Measurements from ENCODE around the gene GATB. TPM values are rescaled to one million over a fixed set of nuclear protein-coding genes. Genes with fewer than 3 reads are reported as not detected.
A peak's percentile ranks its signal among the peaks of the same experiment; 100 is the strongest.

The GATB gene
- total RNA-seq, 1 experiment from 2014 or later, result 29.6 TPM

DNA sequence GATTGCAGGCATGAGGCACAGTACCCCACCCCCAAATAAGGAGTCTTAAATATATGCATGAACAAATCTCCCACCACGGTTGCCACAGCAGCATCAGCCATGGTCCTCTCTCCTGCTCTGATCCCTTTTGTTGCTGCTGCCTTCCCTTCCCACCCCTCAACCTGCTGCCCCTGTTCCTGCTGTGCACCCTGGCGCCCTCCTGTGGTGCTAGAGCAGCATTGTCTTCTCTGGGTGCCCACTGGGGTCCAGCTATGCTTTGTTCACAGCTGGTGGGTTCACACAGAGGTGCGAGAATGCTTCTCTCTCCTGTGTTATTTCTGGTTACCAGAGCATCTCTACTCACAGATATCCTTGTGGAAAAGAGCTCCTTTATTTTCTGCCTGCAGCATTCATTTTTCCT is 116.2 kb downstream of the GATB start:
- POLR2A ChIA-PET, result interaction anchor here (0.6 kb wide), 1 partner anchor 9 kb away, joined by 3 read pairs; no protein-coding TSS in a partner anchor
- no TSS peak for BruUV-seq (replicated peaks)
- no peak overlapping the region for H3K4me3 Mint-ChIP-seq (ENCODE audit: unreplicated experiment)
- CTCF ChIA-PET, result interaction anchor here (0.7 kb wide), 1 partner anchor 155 kb away, joined by 3 read pairs; no protein-coding TSS in a partner anchor
- H3K27me3 Mint-ChIP-seq (ENCODE audit: insufficient read depth, unreplicated experiment), result no peaks in the 10 kb centered on the region
- Histone ChIP-seq H3K27me3 (replicated peaks; ENCODE audit: control insufficient read depth, insufficient read depth, low read length) (no peaks in the 10 kb centered on the region), H3K9me3 (no peaks in the 10 kb centered on the region), H3K4me3 (ENCODE audit: low read depth, low read length) (no peak overlapping the region), H3K36me3 (ENCODE audit: control insufficient read depth, insufficient read depth, low read length) (no peaks in the 10 kb centered on the region), H3K4me1 (no peaks in the 10 kb centered on the region)
- no peaks in the 10 kb centered on the region for H3K9me3 Mint-ChIP-seq (ENCODE audit: unreplicated experiment)
- no peaks in the 10 kb centered on the region for H3K4me1 Mint-ChIP-seq (ENCODE audit: low read depth, unreplicated experiment)
- TF ChIP-seq CTCF (IDR thresholded peaks at IDR 0.05; ENCODE audit: insufficient read depth in 1 of 2, low read depth in 1 of 2, low read length in 1 of 2, severe bottlenecking in 1 of 2, unreplicated experiment in 1 of 2), result peak; percentile 33 to 55
- no peak overlapping the region for H3K27ac Mint-ChIP-seq (ENCODE audit: unreplicated experiment)
- DNase-seq, result peak; percentile 48 to 49
- intact Hi-C loops (cut with micrococcal nuclease; ENCODE audit: unreplicated experiment), result loop anchor here (10.0 kb wide), 1 partner anchor 530 kb away; no protein-coding TSS in a partner anchor
- peaks cover 18% of the 10 kb centered on the region for H3K36me3 Mint-ChIP-seq (ENCODE audit: insufficient read depth, unreplicated experiment)

DNA sequence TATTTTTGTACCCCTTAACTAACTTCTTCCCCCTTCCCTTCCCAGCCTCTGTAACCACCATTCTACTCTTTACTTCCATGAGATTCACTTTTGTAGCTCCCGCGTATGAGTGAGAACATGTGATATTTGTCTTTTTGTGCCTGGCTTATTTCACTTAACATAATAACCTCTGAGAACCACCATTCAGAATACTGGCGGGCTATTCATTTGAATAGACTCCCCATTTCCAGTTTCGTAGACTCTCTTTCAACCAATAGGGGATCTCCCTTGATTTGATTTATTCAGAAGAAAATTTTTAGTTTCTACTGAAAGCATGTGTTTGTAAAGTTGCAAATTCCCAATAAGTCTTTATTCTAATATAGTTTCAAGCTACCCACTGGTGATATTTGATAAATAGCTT is 117.2 kb downstream of the GATB start:
- Histone ChIP-seq H3K4me3 (ENCODE audit: low read depth, low read length) (no peak overlapping the region), H3K4me1 (no peaks in the 10 kb centered on the region), H3K27me3 (replicated peaks; ENCODE audit: control insufficient read depth, insufficient read depth, low read length) (no peaks in the 10 kb centered on the region), H3K36me3 (ENCODE audit: control insufficient read depth, insufficient read depth, low read length) (no peaks in the 10 kb centered on the region), H3K9me3 (no peaks in the 10 kb centered on the region)
- no peak overlapping the region for H3K4me3 Mint-ChIP-seq (ENCODE audit: unreplicated experiment)
- DNase-seq, result no peak
- BruUV-seq (replicated peaks), result no TSS peak
- H3K9me3 Mint-ChIP-seq (ENCODE audit: unreplicated experiment), result no peaks in the 10 kb centered on the region
- ChIA-PET POLR2A (no interaction called here), CTCF (no interaction called here)
- H3K27me3 Mint-ChIP-seq (ENCODE audit: insufficient read depth, unreplicated experiment), result no peaks in the 10 kb centered on the region
- no peaks in the 10 kb centered on the region for H3K4me1 Mint-ChIP-seq (ENCODE audit: low read depth, unreplicated experiment)
- no peak for TF ChIP-seq CTCF (IDR thresholded peaks at IDR 0.05; ENCODE audit: insufficient read depth in 1 of 2, low read depth in 1 of 2, low read length in 1 of 2, severe bottlenecking in 1 of 2, unreplicated experiment in 1 of 2)
- intact Hi-C loops (cut with micrococcal nuclease; ENCODE audit: unreplicated experiment), result loop anchor here (10.0 kb wide), 1 partner anchor 529 kb away; no protein-coding TSS in a partner anchor
- H3K36me3 Mint-ChIP-seq (ENCODE audit: insufficient read depth, unreplicated experiment), result peaks cover 18% of the 10 kb centered on the region
- H3K27ac Mint-ChIP-seq (ENCODE audit: unreplicated experiment), result no peak overlapping the region

DNA sequence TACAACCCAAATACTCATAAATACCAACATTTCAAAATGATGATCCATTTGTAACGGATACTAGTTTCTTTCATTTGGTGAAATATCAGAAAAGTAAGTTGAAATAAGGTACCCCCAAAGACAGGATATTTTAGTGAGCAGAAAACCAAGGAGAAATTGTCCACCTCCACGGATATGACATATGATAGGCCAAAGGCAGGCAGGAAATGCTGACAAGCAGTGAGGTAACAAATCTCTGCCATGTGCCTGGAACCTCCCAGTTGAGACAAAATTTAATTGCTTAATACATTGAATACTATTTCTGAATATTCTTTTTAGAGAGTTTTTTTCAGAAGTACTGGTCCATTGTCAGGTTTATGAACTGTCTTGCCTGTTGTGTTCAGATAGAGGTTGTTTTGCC is 118.8 kb downstream of the GATB start:
- Histone ChIP-seq H3K36me3 (ENCODE audit: control insufficient read depth, insufficient read depth, low read length) (no peaks in the 10 kb centered on the region), H3K4me3 (ENCODE audit: low read depth, low read length) (no peak overlapping the region), H3K9me3 (no peaks in the 10 kb centered on the region), H3K27me3 (replicated peaks; ENCODE audit: control insufficient read depth, insufficient read depth, low read length) (no peaks in the 10 kb centered on the region), H3K4me1 (no peaks in the 10 kb centered on the region)
- no peak overlapping the region for H3K4me3 Mint-ChIP-seq (ENCODE audit: unreplicated experiment)
- ChIA-PET POLR2A (no interaction called here), CTCF (no interaction called here)
- intact Hi-C loops (cut with micrococcal nuclease; ENCODE audit: unreplicated experiment), result loop anchor here (10.0 kb wide), 1 partner anchor 527 kb away; no protein-coding TSS in a partner anchor
- no peak for TF ChIP-seq CTCF (IDR thresholded peaks at IDR 0.05; ENCODE audit: insufficient read depth in 1 of 2, low read depth in 1 of 2, low read length in 1 of 2, severe bottlenecking in 1 of 2, unreplicated experiment in 1 of 2)
- H3K27me3 Mint-ChIP-seq (ENCODE audit: insufficient read depth, unreplicated experiment), result no peaks in the 10 kb centered on the region
- H3K9me3 Mint-ChIP-seq (ENCODE audit: unreplicated experiment), result no peaks in the 10 kb centered on the region
- no peak overlapping the region for H3K27ac Mint-ChIP-seq (ENCODE audit: unreplicated experiment)
- no peaks in the 10 kb centered on the region for H3K4me1 Mint-ChIP-seq (ENCODE audit: low read depth, unreplicated experiment)
- no TSS peak for BruUV-seq (replicated peaks)
- DNase-seq, result no peak
- H3K36me3 Mint-ChIP-seq (ENCODE audit: insufficient read depth, unreplicated experiment), result peaks cover 17% of the 10 kb centered on the region
